BE2C (cell line): ENCODE results near the gene TMPRSS9.

ENCODE experiments used
- DNase-seq: peaks from one replicate; pipeline ENCODE4 v3.0.0-alpha.2; 2020
- H3K27me3 ChIP-seq: fragments of 250-450 bp; sonication (Bioruptor Pico); 2 replicates; pipeline ENCODE4 v1.5.1; 2020; ENCODE audit warnings: mild to moderate bottlenecking
- H3K36me3 ChIP-seq: fragments of 250-450 bp; sonication (Bioruptor Pico); 2 replicates; pipeline ENCODE4 v1.5.1; 2020; ENCODE audit warnings: mild to moderate bottlenecking
- H3K4me1 ChIP-seq: fragments of 250-450 bp; sonication (Bioruptor Pico); 2 replicates; pipeline ENCODE4 v1.5.1; 2020
- H3K4me3 ChIP-seq: 2 replicates; pipeline ENCODE4 v1.5.1; 2011; ENCODE audit warnings: low read depth, low read length
- H3K9me3 ChIP-seq: fragments of 250-450 bp; sonication (Bioruptor Pico); 2 replicates; pipeline ENCODE4 v1.5.1; 2020
- CTCF ChIP-seq: IDR thresholded peaks from 2 replicates; pipeline ENCODE4 v1.5.1; 2012; ENCODE audit warnings: mild to moderate bottlenecking, low read depth, low read length

The TMPRSS9 gene

GRCh38 chr19:2429917-2430535 lies 70.0 kb downstream of the TMPRSS9 start:
- Histone ChIP-seq H3K4me3 (peak overlapping the region; percentile 88; the same call in 1 of the 2 replicates), H3K36me3 (peaks cover 50% of the 10 kb centered on the region)
- peak; percentile 33 for DNase-seq

GRCh38 chr19:2431318-2432055 lies 71.4 kb downstream of the TMPRSS9 start:
- Histone ChIP-seq H3K36me3 (peaks cover 49% of the 10 kb centered on the region), H3K4me1 (peaks cover 6% of the 10 kb centered on the region), H3K9me3 (no peaks in the 10 kb centered on the region), H3K27me3 (no peaks in the 10 kb centered on the region), H3K4me3 (no peak overlapping the region)
- no peak for DNase-seq
- no peak for TF ChIP-seq CTCF

More at GRCh38 chr19:2429917-2430535, 70.0 kb downstream of the TMPRSS9 start:
- no peak for TF ChIP-seq CTCF
- Histone ChIP-seq H3K27me3 (no peaks in the 10 kb centered on the region), H3K9me3 (no peaks in the 10 kb centered on the region), H3K4me1 (peaks cover 6% of the 10 kb centered on the region)

- no peak for TF ChIP-seq CTCF
Measured at GRCh38 chr19:2432131-2432848, 72.2 kb downstream of the TMPRSS9 start.

GRCh38 chr19:2433854-2434253 lies 73.8 kb downstream of the TMPRSS9 start:
- Histone ChIP-seq H3K9me3 (no peaks in the 10 kb centered on the region), H3K4me1 (no peaks in the 10 kb centered on the region; the same call in 1 of the 2 replicates), H3K36me3 (peaks cover 65% of the 10 kb centered on the region), H3K27me3 (no peaks in the 10 kb centered on the region), H3K4me3 (no peak overlapping the region)
- DNase-seq = no peak
- TF ChIP-seq CTCF = no peak

More at GRCh38 chr19:2432131-2432848, 72.2 kb downstream of the TMPRSS9 start:
- no peaks in the 10 kb centered on the region for H3K9me3 ChIP-seq
- H3K4me1 ChIP-seq = peaks cover 6% of the 10 kb centered on the region
- no peaks in the 10 kb centered on the region for H3K27me3 ChIP-seq
- peaks cover 50% of the 10 kb centered on the region for H3K36me3 ChIP-seq
- H3K4me3 ChIP-seq = no peak overlapping the region
- DNase-seq = no peak

- H3K9me3 ChIP-seq = no peaks in the 10 kb centered on the region
- no peak for TF ChIP-seq CTCF
- no peak overlapping the region for H3K4me3 ChIP-seq
- no peak for DNase-seq
- H3K36me3 ChIP-seq = peaks cover 67% of the 10 kb centered on the region
- H3K4me1 ChIP-seq = no peaks in the 10 kb centered on the region; the same call in 1 of the 2 replicates
- H3K27me3 ChIP-seq = no peaks in the 10 kb centered on the region
Measured at GRCh38 chr19:2434267-2434666, 74.2 kb downstream of the TMPRSS9 start.
